ENCODE measurements around the gene TNFAIP8L1.

DNA sequence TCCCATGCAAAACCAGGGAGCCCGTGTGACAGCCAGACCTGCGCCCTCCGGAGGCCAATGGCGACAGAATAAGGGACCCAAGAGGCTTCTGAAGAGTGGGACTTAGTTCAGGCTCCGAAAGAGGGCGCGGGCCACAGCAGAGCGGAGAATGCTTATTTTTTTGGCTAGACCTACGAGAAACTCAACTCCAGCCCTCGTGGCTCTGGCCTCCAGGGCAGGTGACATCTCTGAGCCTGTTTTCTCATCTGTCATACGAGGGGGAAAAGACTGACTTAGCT lies 61.3 kb downstream of the TNFAIP8L1 start:
- TF ChIP-seq, protein P1, sequence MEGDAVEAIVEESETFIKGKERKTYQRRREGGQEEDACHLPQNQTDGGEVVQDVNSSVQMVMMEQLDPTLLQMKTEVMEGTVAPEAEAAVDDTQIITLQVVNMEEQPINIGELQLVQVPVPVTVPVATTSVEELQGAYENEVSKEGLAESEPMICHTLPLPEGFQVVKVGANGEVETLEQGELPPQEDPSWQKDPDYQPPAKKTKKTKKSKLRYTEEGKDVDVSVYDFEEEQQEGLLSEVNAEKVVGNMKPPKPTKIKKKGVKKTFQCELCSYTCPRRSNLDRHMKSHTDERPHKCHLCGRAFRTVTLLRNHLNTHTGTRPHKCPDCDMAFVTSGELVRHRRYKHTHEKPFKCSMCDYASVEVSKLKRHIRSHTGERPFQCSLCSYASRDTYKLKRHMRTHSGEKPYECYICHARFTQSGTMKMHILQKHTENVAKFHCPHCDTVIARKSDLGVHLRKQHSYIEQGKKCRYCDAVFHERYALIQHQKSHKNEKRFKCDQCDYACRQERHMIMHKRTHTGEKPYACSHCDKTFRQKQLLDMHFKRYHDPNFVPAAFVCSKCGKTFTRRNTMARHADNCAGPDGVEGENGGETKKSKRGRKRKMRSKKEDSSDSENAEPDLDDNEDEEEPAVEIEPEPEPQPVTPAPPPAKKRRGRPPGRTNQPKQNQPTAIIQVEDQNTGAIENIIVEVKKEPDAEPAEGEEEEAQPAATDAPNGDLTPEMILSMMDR (IDR thresholded peaks at IDR 0.05; ENCODE audit: borderline replicate concordance, extremely low read depth, low read length, poor library complexity, severe bottlenecking) = peak; percentile 19
- no peak for TF ChIP-seq EZH2 (IDR thresholded peaks at IDR 0.05; ENCODE audit: borderline replicate concordance, low read depth, low read length, severe bottlenecking)
